GM20431 (cell line): ENCODE results near the gene BAG3.
"Not testable (repeated sequence)": the region's sequence is repeated elsewhere in the genome, so short reads cannot be mapped to it uniquely, and the experiment has no call there.

Experiments used
- in situ Hi-C: fragments of 300-500 bp; cut with MseI, MboI; formaldehyde crosslinking; loops from one replicate; pipeline ENCODE4 v1.15.0; 2020; ENCODE audit warnings: low sequenced_read_pairs; ENCODE audit not compliant: unreplicated experiment

BAG3 gene

GRCh38 chr10:119650692-119651513, at the start of gene BAG3:
Gene BAG3, plus strand, starts transcription at chr10:119651380. Its CDS starts 296 bp downstream, at chr10:119651676.
- in situ Hi-C loops: no loop called here

- in situ Hi-C loops: no loop called here
Measured at GRCh38 chr10:119602241-119603095, 48.7 kb upstream of the BAG3 start.

- in situ Hi-C loops: no loop called here
Measured at GRCh38 chr10:119604468-119604867, 46.7 kb upstream of the BAG3 start.

GRCh38 chr10:119608316-119609155, 42.6 kb upstream of the BAG3 start:
- in situ Hi-C loops: no loop called here

GRCh38 chr10:119609516-119609915, 41.7 kb upstream of the BAG3 start:
- in situ Hi-C loops: no loop called here

GRCh38 chr10:119611433-119611832, 39.7 kb upstream of the BAG3 start:
- in situ Hi-C loops: no loop called here

- in situ Hi-C loops: no loop called here
Measured at GRCh38 chr10:119613741-119614140, 37.4 kb upstream of the BAG3 start.

GRCh38 chr10:119614686-119615085, 36.5 kb upstream of the BAG3 start:
- in situ Hi-C loops: no loop called here

GRCh38 chr10:119616882-119617570, 34.2 kb upstream of the BAG3 start:
- in situ Hi-C loops: no loop called here

GRCh38 chr10:119619215-119619614, 32.0 kb upstream of the BAG3 start:
- in situ Hi-C loops: no loop called here

- in situ Hi-C loops: not testable (repeated sequence)
Measured at GRCh38 chr10:119619811-119620210, 31.4 kb upstream of the BAG3 start.

GRCh38 chr10:119620241-119621077, 30.7 kb upstream of the BAG3 start:
- in situ Hi-C loops: no loop called here

- in situ Hi-C loops: no loop called here
Measured at GRCh38 chr10:119621078-119621384, 30.1 kb upstream of the BAG3 start.

GRCh38 chr10:119625570-119626280, 25.5 kb upstream of the BAG3 start:
- in situ Hi-C loops: no loop called here

- in situ Hi-C loops: no loop called here
Measured at GRCh38 chr10:119630300-119630699, 20.9 kb upstream of the BAG3 start.

- in situ Hi-C loops: no loop called here
Measured at GRCh38 chr10:119633538-119634218, 17.5 kb upstream of the BAG3 start.

GRCh38 chr10:119634219-119634544, 17.0 kb upstream of the BAG3 start:
- in situ Hi-C loops: no loop called here

GRCh38 chr10:119637631-119638030, 13.5 kb upstream of the BAG3 start:
- in situ Hi-C loops: no loop called here
